GM12872 (cell line): ENCODE results near the gene MAML3.

Experiments used
- TF ChIP-seq, protein P1 (sequence below): IDR thresholded peaks from 3 replicates; pipeline ENCODE4 v1.5.1; 2011; ENCODE audit warnings: low read depth, mild to moderate bottlenecking, low read length, moderate library complexity; ENCODE audit not compliant: insufficient read depth

The MAML3 gene

DNA sequence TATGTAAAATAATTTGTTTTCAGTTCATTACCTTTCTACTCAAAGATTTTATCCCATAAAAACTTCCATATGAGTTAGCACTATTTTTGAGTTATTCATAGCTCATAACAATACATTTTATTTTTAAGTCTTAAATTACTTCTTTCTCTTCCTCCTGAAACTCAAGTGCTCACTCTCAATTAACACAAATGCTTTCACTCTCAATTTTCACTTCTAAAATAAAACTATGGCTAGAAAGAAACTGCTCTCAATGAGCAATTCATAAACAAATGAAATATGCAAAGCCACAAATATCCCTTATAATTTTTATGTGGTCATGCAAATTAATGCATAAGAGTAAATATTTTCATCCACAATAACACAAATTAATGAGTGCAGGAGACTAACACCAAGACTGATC, 38.8 kb downstream of the MAML3 start:
- TF ChIP-seq, protein P1, sequence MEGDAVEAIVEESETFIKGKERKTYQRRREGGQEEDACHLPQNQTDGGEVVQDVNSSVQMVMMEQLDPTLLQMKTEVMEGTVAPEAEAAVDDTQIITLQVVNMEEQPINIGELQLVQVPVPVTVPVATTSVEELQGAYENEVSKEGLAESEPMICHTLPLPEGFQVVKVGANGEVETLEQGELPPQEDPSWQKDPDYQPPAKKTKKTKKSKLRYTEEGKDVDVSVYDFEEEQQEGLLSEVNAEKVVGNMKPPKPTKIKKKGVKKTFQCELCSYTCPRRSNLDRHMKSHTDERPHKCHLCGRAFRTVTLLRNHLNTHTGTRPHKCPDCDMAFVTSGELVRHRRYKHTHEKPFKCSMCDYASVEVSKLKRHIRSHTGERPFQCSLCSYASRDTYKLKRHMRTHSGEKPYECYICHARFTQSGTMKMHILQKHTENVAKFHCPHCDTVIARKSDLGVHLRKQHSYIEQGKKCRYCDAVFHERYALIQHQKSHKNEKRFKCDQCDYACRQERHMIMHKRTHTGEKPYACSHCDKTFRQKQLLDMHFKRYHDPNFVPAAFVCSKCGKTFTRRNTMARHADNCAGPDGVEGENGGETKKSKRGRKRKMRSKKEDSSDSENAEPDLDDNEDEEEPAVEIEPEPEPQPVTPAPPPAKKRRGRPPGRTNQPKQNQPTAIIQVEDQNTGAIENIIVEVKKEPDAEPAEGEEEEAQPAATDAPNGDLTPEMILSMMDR, result no peak

DNA sequence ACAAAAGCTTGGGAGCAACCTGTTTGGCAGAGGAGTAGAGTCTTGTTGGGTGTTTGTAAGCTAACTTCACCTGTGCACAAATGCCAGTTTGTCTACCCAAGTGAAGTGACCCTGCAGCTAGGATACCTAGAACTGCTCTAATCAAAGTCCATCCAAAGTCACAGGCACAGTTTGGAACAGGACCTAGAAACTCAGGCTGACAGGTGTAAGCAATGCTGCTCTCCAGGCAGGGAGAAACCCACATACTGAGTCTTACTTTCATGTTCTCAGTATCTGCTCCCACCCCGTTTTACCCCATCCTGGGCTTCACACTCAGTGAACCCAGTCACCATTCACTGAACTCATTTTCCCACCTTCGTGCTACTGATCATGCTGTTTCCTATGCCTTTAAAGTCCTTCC, 40.3 kb downstream of the MAML3 start:
- TF ChIP-seq, protein P1, result no peak

DNA sequence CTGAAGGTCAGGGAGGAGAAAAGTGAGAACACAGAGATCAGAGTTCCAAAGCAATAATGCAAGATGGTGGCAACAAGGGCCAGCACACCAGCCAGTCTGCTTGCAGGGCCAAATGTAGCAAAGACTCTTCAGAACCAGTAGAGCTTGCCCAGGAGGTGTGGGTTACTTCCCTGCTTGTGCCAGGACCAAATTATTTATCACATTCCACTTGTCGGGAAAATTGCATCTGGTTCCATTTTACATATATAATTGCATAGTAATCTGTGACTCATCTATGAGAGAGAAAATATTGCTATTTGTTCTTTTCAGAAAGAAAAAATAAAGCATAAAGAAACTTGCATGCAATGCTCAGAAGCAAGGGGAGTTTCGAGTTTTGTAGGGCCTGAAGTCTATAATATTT, 41.4 kb downstream of the MAML3 start:
- TF ChIP-seq, protein P1, result no peak

DNA sequence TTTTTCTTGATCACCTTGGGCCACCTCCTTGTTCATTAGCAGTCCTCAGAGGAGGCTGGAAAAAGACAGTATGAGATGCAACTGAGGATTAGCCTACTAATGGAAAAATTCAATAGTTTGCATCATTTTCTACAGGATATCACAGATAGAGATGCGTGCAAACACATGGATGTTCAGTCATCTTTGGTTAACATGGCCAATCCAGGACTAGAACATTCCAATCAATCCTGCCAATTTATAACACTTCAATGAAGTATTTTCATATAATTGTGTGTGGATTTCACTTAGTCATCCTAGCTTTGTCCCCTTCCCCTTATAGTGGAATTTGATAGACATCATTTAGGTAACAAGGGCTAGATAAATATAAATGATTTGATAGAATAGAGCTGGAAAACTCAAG, 42.7 kb downstream of the MAML3 start:
- TF ChIP-seq, protein P1, result no peak

GRCh38 chr4:140110542-140111215, 43.3 kb downstream of the MAML3 start:
- TF ChIP-seq, protein P1, result no peak

- TF ChIP-seq, protein P1, result no peak
Observed at GRCh38 chr4:140109737-140110136, 44.2 kb downstream of the MAML3 start.

GRCh38 chr4:140109292-140109691, 44.7 kb downstream of the MAML3 start:
- TF ChIP-seq, protein P1, result no peak
